ENCODE measurements around the gene THOC2.

THOC2 gene

GRCh38 chrX:123728016-123728415 lies 4.8 kb downstream of the THOC2 start:
- no peak for TF ChIP-seq CTCF (IDR thresholded peaks at IDR 0.05)

GRCh38 chrX:123720486-123720885 lies 12.4 kb downstream of the THOC2 start:
- TF ChIP-seq CTCF (IDR thresholded peaks at IDR 0.05), result no peak

GRCh38 chrX:123713841-123714240 lies 19.0 kb downstream of the THOC2 start:
- TF ChIP-seq CTCF (IDR thresholded peaks at IDR 0.05), result no peak

- no peak for TF ChIP-seq CTCF (IDR thresholded peaks at IDR 0.05)
Measured at GRCh38 chrX:123713434-123713833, 19.4 kb downstream of the THOC2 start.

DNA sequence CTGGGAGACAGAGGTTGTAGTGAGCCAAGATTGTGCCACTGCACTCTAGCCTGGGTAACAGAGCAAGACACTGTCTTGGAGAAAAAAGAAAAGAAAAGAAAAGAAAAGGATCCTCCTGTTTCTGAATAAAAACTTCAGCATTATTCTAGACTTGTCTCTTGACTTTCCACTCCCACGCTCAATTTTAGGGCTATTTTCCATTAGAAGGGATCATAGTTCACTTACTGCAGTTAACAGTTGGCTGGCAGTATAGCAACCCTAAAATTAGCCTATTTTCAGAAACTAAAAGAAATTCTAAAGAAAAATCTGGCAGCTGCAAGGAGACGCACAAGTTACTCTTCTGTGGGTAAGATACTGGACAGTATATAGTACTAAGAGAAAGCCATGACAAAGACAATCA lies 28.1 kb downstream of the THOC2 start:
- TF ChIP-seq CTCF (IDR thresholded peaks at IDR 0.05), result no peak

- no peak for TF ChIP-seq CTCF (IDR thresholded peaks at IDR 0.05)
Measured at GRCh38 chrX:123698979-123699520, 33.8 kb downstream of the THOC2 start.

DNA sequence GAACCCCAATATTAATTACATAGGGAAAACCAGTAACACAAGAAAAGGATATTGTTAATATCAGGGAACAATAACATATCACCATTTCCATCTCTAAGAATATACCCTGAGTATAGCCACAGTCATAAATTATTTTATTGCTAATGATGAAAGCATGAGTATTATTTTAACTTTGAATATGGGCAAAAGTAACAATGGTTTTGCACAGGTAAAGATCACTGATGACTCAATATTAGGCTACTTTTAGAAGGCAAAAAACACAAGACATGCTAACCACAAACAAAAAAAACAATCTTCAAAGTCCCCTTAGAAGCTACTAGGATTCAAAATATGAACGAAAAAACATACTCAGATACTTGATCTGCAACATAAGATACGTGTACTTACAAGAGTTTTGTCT lies 36.5 kb downstream of the THOC2 start:
- TF ChIP-seq CTCF (IDR thresholded peaks at IDR 0.05), result no peak

- no peak for TF ChIP-seq CTCF (IDR thresholded peaks at IDR 0.05)
Measured at GRCh38 chrX:123695242-123695641, 37.6 kb downstream of the THOC2 start.

All from LNCAP (cell line).